ENCODE data around the gene LMAN1L.
A peak's percentile ranks its signal among the peaks of the same experiment; 100 is the strongest.

Gene LMAN1L

DNA sequence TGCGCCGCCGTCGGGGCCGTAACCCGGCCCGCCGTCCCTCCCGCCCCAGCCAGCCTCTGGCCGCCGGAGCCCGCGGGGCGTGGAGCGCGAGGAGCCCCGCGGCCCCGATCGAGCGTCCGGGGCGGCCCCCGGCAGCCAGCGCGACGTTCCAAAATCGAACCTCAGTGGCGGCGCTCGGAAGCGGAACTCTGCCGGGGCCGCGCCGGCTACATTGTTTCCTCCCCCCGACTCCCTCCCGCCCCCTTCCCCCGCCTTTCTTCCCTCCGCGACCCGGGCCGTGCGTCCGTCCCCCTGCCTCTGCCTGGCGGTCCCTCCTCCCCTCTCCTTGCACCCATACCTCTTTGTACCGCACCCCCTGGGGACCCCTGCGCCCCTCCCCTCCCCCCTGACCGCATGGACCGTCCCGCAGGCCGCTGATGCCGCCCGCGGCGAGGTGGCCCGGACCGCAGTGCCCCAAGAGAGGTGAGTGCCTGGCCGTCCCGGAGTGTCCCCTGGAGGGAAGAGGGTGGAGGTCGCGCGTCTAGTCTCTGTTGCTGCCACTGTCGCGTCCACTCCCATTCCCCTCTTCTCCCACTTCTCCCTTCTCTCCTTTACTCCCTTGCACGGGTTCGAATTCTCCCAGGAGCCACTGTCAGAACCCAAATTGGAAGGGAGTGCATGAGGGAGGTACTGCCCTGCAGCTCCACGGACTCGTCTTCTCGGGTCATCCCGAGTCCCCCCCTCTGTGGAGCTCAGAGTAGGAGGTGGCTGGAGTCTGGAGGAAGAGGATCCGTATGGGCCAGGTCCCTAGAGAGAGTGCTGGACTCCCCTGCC lies 30.2 kb upstream of the LMAN1L start:
- Histone ChIP-seq H3K36me3 (ENCODE audit: control insufficient read depth in 4 of 4, insufficient read depth in 4 of 4, low read length in 3 of 4) (peaks cover 0 to 28% (median 1%) of the 10 kb centered on the region in 4 experiments), H3K4me3 (ENCODE audit: control insufficient read depth in 1 of 7, extremely low read depth in 1 of 7, insufficient read depth in 4 of 7, low read depth in 2 of 7, low read length in 6 of 7) (peak overlapping the region; percentile 59 to 97 (median 86)), H3K27me3 (replicated peaks in 2 of 5; ENCODE audit: control insufficient read depth in 4 of 5, insufficient read depth in 5 of 5, low read length in 4 of 5) (no peaks in the 10 kb centered on the region), H3K9me3 (ENCODE audit: control extremely low read depth in 1 of 5, control insufficient read depth in 4 of 5, insufficient read depth in 2 of 5, low read depth in 1 of 5, low read length in 4 of 5) (no peaks in the 10 kb centered on the region), H3K27ac (ENCODE audit: insufficient read depth in 1 of 2, low read depth in 1 of 2, low read length in 2 of 2, poor library complexity in 1 of 2, severe bottlenecking in 2 of 2) (peak overlapping the region; percentile 75 to 89), H3K4me1 (ENCODE audit: control extremely low read depth in 1 of 4, control insufficient read depth in 4 of 4, insufficient read depth in 4 of 4, low read length in 3 of 4) (peaks cover 33 to 91% (median 91%) of the 10 kb centered on the region in 4 experiments)
- 0% methylated on average over 36 of the region's 72 CpGs for WGBS (ENCODE audit: insufficient coverage)
- ChIA-PET CTCF (interaction anchor here (1.3 to 31.5 kb wide), 4 partner anchors 11 to 150 kb away, joined by 3 to 1027 read pairs (median 430); no protein-coding TSS in a partner anchor), POLR2A (interaction anchor here (0.8 to 4.2 kb wide), 5 partner anchors 9 to 88 kb away, joined by 3 to 31 read pairs (median 4); no protein-coding TSS in a partner anchor)
- DNase-seq, result peak in 2 of 3 donors; percentile 70 to 77

DNA sequence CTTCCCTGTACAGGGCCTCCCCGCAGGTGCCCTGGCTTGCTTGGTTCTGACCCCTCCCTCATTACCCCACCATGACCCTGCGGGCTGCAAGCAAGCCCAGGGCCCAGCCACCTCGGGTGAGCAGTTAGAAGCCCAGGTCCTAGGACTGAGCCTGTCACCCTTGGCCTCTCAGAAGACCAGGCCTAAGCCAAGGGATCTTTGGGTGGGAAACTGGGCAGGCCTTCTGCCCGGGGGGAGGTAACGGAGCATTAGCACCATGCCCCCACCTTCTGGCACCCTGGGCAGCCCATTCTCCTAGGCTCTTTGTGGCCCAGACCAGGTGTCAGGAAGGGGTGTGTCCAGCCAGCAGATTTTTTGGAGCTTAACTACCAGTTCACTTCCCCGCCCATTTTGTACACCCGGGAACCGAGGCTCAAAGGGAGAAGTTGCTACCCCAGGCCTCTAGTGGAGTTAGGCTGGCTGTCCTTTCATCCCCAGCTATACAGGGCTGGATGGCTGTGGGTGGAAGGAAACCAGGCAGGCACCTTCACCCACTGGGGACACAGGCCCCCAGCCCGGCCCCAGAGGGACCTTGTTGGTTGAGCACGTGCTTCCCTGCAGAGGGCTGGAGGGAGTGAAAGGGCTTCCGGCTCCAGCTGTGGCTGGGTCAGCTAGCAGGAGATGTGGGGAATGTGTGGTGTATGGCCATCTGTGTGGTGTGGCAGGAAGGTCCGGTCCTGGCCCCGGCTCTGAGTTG lies 29.4 kb upstream of the LMAN1L start:
- POLR2A ChIA-PET, result interaction anchor here (1.0 to 4.2 kb wide), 4 partner anchors 8 to 87 kb away, joined by 4 to 31 read pairs (median 8); no protein-coding TSS in a partner anchor
- Histone ChIP-seq H3K4me3 (ENCODE audit: control insufficient read depth in 1 of 7, extremely low read depth in 1 of 7, insufficient read depth in 4 of 7, low read depth in 2 of 7, low read length in 6 of 7) (peak overlapping the region; percentile 59 to 97 (median 86)), H3K9me3 (ENCODE audit: control extremely low read depth in 1 of 5, control insufficient read depth in 4 of 5, insufficient read depth in 2 of 5, low read depth in 1 of 5, low read length in 4 of 5) (no peaks in the 10 kb centered on the region), H3K27ac (ENCODE audit: insufficient read depth in 1 of 2, low read depth in 1 of 2, low read length in 2 of 2, poor library complexity in 1 of 2, severe bottlenecking in 2 of 2) (peak overlapping the region; percentile 75 to 89), H3K4me1 (ENCODE audit: control extremely low read depth in 1 of 4, control insufficient read depth in 4 of 4, insufficient read depth in 4 of 4, low read length in 3 of 4) (peaks cover 32 to 91% (median 91%) of the 10 kb centered on the region in 4 experiments), H3K27me3 (replicated peaks in 2 of 5; ENCODE audit: control insufficient read depth in 4 of 5, insufficient read depth in 5 of 5, low read length in 4 of 5) (no peaks in the 10 kb centered on the region), H3K36me3 (ENCODE audit: control insufficient read depth in 4 of 4, insufficient read depth in 4 of 4, low read length in 3 of 4) (peaks cover 0 to 28% (median 1%) of the 10 kb centered on the region in 4 experiments)
- peak in 2 of 3 donors; percentile 67 to 73 for DNase-seq
- CTCF ChIA-PET, result interaction anchor here (1.1 to 31.5 kb wide), 6 partner anchors 12 to 170 kb away, joined by 3 to 1027 read pairs (median 64); no protein-coding TSS in a partner anchor
- whole genome bisulfite sequencing (ENCODE audit: insufficient coverage), result 0% methylated on average over 10 of the region's 13 CpGs

DNA sequence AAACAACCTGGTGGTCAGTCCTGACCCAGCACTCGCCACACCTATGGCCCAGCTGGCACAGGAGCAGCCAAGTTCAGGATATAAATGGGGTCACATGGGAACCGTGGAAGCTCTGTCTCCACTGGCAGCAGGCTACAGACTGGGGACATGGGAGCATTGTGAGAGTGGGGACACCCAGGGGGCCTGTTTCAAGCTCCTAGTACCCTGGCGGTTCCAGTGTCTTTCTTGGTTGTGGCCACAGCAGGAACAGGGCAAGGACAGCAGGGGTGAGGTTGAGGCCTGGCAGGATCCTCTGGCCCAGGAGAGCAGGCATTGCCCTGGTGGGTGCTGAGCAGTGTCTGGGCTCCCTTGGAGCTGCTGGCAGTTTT lies 28.8 kb upstream of the LMAN1L start:
- whole genome bisulfite sequencing (ENCODE audit: insufficient coverage), result 15% methylated on average over 3 of the region's 3 CpGs
- Histone ChIP-seq H3K4me1 (ENCODE audit: control extremely low read depth in 1 of 4, control insufficient read depth in 4 of 4, insufficient read depth in 4 of 4, low read length in 3 of 4) (peaks cover 31 to 91% (median 91%) of the 10 kb centered on the region in 4 experiments), H3K27ac (ENCODE audit: insufficient read depth in 1 of 2, low read depth in 1 of 2, low read length in 2 of 2, poor library complexity in 1 of 2, severe bottlenecking in 2 of 2) (peak overlapping the region; percentile 75 to 89), H3K27me3 (replicated peaks in 2 of 5; ENCODE audit: control insufficient read depth in 4 of 5, insufficient read depth in 5 of 5, low read length in 4 of 5) (no peaks in the 10 kb centered on the region), H3K9me3 (ENCODE audit: control extremely low read depth in 1 of 5, control insufficient read depth in 4 of 5, insufficient read depth in 2 of 5, low read depth in 1 of 5, low read length in 4 of 5) (no peaks in the 10 kb centered on the region), H3K36me3 (ENCODE audit: control insufficient read depth in 4 of 4, insufficient read depth in 4 of 4, low read length in 3 of 4) (peaks cover 0 to 28% (median 1%) of the 10 kb centered on the region in 4 experiments), H3K4me3 (ENCODE audit: control insufficient read depth in 1 of 7, extremely low read depth in 1 of 7, insufficient read depth in 4 of 7, low read depth in 2 of 7, low read length in 6 of 7) (peak overlapping the region; percentile 59 to 97 (median 86))
- DNase-seq, result no peak
- POLR2A ChIA-PET, result interaction anchor here (1.0 to 4.2 kb wide), 4 partner anchors 8 to 86 kb away, joined by 4 to 31 read pairs (median 8); no protein-coding TSS in a partner anchor
- CTCF ChIA-PET, result interaction anchor here (1.1 to 31.5 kb wide), 6 partner anchors 12 to 169 kb away, joined by 3 to 1027 read pairs (median 64); no protein-coding TSS in a partner anchor

DNA sequence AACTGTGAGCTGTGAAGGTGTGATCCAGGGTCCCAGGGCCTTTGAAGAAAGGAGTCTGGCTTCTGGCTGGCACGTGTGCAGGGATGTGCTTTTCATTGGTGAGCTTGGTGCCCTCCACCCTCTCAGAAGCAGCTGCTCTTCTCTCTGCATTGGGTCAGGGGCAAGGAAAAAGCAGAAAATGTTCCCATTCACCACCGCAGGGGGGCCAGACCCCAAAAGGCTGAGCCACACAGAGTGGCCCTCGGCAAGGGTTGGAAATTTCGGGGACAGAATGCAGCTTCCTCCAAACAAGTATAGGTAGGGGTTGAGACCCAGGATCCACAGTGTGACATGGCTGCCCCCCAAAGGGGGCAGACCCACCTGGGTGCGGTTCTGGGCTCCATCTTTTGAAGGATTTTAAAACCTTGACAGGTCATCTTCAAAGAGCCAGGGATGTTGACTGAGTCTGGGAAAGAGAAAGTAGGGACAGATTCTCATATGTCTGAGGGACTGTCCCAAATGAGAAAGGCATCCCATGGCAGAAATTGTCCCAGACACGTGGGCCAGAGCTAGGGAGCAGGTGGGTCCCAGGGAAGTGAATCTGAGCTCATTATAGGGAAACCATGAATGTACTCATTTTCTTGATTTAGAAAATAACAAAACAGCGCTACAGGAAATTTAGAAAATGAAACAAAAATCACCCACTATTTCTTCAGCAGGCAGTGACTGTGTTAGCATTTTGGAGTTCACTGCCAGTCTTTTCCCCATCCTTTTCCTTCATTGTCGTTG lies 28.0 kb upstream of the LMAN1L start:
- Histone ChIP-seq H3K4me3 (ENCODE audit: control insufficient read depth in 1 of 7, extremely low read depth in 1 of 7, insufficient read depth in 4 of 7, low read depth in 2 of 7, low read length in 6 of 7) (peak overlapping the region in 6 of 7 experiments; percentile 81 to 97 (median 87)), H3K4me1 (ENCODE audit: control extremely low read depth in 1 of 4, control insufficient read depth in 4 of 4, insufficient read depth in 4 of 4, low read length in 3 of 4) (peaks cover 26 to 92% (median 91%) of the 10 kb centered on the region in 4 experiments)
- POLR2A ChIA-PET, result interaction anchor here (2.0 to 2.6 kb wide), 2 partner anchors 10 to 14 kb away, joined by 5 to 10 read pairs; no protein-coding TSS in a partner anchor

DNA sequence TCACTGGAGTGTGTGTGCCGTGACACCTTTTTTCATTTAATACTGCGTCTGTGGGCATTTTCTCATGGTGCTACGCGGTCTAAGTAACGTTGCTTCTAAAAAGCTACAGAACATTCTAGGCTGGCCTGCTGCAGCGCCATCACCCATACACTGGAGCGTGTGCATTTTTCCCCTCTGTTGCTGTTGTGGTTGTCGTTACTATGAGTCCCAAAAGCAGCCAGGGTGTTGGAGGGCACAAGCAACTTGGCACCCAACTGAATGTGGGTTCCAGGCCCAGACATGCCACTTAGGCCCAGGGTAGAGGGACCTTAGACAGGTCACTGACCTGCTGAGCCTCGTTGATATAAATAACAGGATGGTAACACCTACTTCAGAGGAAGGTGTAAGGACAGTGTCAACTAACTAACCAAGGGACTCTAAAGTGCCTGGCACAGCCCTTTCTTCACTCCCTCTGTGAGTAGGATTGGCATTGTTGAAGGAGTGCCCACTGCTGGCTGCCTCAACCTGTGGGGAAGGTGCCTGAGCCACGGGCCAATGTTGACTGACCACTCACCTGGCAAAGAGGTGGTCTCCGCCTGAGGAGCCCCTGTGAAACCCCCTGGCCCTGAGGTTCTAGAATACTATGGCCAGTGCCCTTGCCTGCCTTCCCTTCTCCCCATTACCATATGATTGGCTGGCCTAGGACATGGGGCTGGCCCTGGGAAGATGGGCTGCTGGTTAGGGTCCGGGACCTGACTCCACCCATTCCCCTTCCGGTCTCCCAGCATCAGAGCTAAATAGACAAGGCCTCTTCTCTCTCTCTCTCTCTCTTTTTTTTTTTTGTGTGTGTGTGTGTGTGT lies 27.2 kb upstream of the LMAN1L start:
- Histone ChIP-seq H3K4me1 (ENCODE audit: control extremely low read depth in 1 of 4, control insufficient read depth in 4 of 4, insufficient read depth in 4 of 4, low read length in 3 of 4) (peaks cover 26 to 92% (median 91%) of the 10 kb centered on the region in 4 experiments), H3K27me3 (replicated peaks in 2 of 5; ENCODE audit: control insufficient read depth in 4 of 5, insufficient read depth in 5 of 5, low read length in 4 of 5) (no peaks in the 10 kb centered on the region), H3K27ac (ENCODE audit: insufficient read depth in 1 of 2, low read depth in 1 of 2, low read length in 2 of 2, poor library complexity in 1 of 2, severe bottlenecking in 2 of 2) (peak overlapping the region; percentile 1 to 89), H3K9me3 (ENCODE audit: control extremely low read depth in 1 of 5, control insufficient read depth in 4 of 5, insufficient read depth in 2 of 5, low read depth in 1 of 5, low read length in 4 of 5) (no peaks in the 10 kb centered on the region), H3K36me3 (ENCODE audit: control insufficient read depth in 4 of 4, insufficient read depth in 4 of 4, low read length in 3 of 4) (peaks cover 0 to 28% (median 1%) of the 10 kb centered on the region in 4 experiments), H3K4me3 (ENCODE audit: control insufficient read depth in 1 of 7, extremely low read depth in 1 of 7, insufficient read depth in 4 of 7, low read depth in 2 of 7, low read length in 6 of 7) (peak overlapping the region in 6 of 7 experiments; percentile 2 to 97 (median 84))
- peak in 2 of 3 donors; percentile 30 to 41 for DNase-seq
- CTCF ChIA-PET, result interaction anchor here (0.6 to 31.5 kb wide), 8 partner anchors 10 to 176 kb away, joined by 3 to 1027 read pairs (median 95); partner anchors contain the start of gene CSK
- 65% methylated on average over 10 of the region's 13 CpGs for WGBS (ENCODE audit: insufficient coverage)
- POLR2A ChIA-PET, result interaction anchor here (2.0 kb wide), 1 partner anchor 11 kb away, joined by 5 read pairs; no protein-coding TSS in a partner anchor

More for the DNA sequence above, 28.0 kb upstream of the LMAN1L start:
- Histone ChIP-seq H3K27me3 (replicated peaks in 2 of 5; ENCODE audit: control insufficient read depth in 4 of 5, insufficient read depth in 5 of 5, low read length in 4 of 5) (no peaks in the 10 kb centered on the region), H3K36me3 (ENCODE audit: control insufficient read depth in 4 of 4, insufficient read depth in 4 of 4, low read length in 3 of 4) (peaks cover 0 to 28% (median 1%) of the 10 kb centered on the region in 4 experiments), H3K27ac (ENCODE audit: insufficient read depth in 1 of 2, low read depth in 1 of 2, low read length in 2 of 2, poor library complexity in 1 of 2, severe bottlenecking in 2 of 2) (peak overlapping the region; percentile 1 to 89), H3K9me3 (ENCODE audit: control extremely low read depth in 1 of 5, control insufficient read depth in 4 of 5, insufficient read depth in 2 of 5, low read depth in 1 of 5, low read length in 4 of 5) (no peaks in the 10 kb centered on the region)
- 35% methylated on average over 8 of the region's 8 CpGs for WGBS (ENCODE audit: insufficient coverage)
- DNase-seq, result no peak
- CTCF ChIA-PET, result interaction anchor here (0.6 to 31.5 kb wide), 7 partner anchors 11 to 176 kb away, joined by 3 to 1027 read pairs (median 4); no protein-coding TSS in a partner anchor
